ENCODE data around the gene ENO2.
"Not testable (repeated sequence)": the region's sequence is repeated elsewhere in the genome, so short reads cannot be mapped to it uniquely, and the experiment has no call there.

The ENO2 gene

GRCh38 chr12:6868211-6869048 is 46.0 kb upstream of the ENO2 start:
- WGBS (ENCODE audit: extremely low coverage, insufficient coverage, low lambda C conversion rate): no CpG with 5 or more reads among the region's 22 CpGs
- Histone ChIP-seq H3K4me3 (ENCODE audit: low read length) (peak overlapping the region; percentile 93), H2BK15ac (replicated peaks; ENCODE audit: low read depth) (no peak overlapping the region), H3K23ac (ENCODE audit: low read length) (peak overlapping the region; percentile 91), H2BK5ac (ENCODE audit: low read length) (no peak overlapping the region), H3K27me3 (ENCODE audit: insufficient read depth, low read length, poor library complexity) (no peaks in the 10 kb centered on the region), H3K56ac (ENCODE audit: low read length) (peak overlapping the region; percentile 97), H3K4ac (ENCODE audit: low read depth, low read length) (no peak overlapping the region), H3K18ac (ENCODE audit: low read length) (no peak overlapping the region), H3K79me1 (ENCODE audit: low read length) (peaks cover 15% of the 10 kb centered on the region), H4K5ac (ENCODE audit: low read length) (no peak overlapping the region), H2BK120ac (ENCODE audit: low read depth, low read length) (no peak overlapping the region), H3K27ac (ENCODE audit: low read depth, low read length) (peak overlapping the region; percentile 82), H3K79me2 (ENCODE audit: control insufficient read depth, insufficient read depth, low read length) (peaks cover 19% of the 10 kb centered on the region), H3K9ac (ENCODE audit: low read length) (peak overlapping the region; percentile 100), H3K36me3 (ENCODE audit: control insufficient read depth, insufficient read depth, low read length) (peaks cover 7% of the 10 kb centered on the region), H3K4me2 (ENCODE audit: low read length) (peak overlapping the region; percentile 99), H2AK5ac (ENCODE audit: low read length) (no peak overlapping the region), H3K4me1 (ENCODE audit: control insufficient read depth, low read depth, low read length) (peaks cover 5% of the 10 kb centered on the region), H4K8ac (ENCODE audit: low read depth, low read length) (no peak overlapping the region)
- DNase-seq: peak; percentile 53

DNA sequence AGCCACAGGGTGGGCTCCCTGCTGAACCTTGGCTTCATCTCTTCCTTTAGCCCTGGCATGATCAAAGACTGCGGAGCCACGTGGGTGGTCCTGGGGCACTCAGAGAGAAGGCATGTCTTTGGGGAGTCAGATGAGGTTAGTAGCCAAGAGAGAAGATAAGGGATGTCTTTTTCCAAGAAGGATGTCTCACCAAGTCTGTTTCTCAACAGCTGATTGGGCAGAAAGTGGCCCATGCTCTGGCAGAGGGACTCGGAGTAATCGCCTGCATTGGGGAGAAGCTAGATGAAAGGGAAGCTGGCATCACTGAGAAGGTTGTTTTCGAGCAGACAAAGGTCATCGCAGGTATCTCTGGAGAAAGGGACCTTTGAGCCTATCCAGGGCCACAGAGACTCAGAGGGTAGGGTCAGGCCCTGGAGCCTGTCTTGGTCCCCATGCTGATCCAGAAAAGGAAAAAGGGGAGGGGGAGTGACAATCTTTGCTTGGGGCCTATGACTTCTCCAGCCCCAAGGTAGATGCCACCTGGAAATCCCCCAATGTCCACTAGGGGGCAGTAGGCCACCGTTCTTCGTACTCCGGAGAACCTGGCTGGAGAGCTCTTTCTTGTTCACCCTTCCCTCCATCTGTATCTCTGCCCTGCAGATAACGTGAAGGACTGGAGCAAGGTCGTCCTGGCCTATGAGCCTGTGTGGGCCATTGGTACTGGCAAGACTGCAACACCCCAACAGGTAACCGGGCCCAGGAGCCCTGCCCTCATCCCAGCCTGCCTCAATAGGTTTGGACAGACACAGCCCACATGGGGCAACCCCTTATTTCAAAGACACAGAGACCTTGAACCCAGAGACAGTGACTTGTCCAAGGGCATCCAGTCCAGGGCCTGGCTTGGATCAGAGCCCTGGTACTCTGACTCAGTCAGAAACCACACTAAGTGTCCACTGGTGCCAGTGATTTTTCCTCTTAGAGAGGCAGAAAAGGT is 45.0 kb upstream of the ENO2 start:
- no peak overlapping the region for H2BK120ac ChIP-seq (ENCODE audit: low read depth, low read length)
- no peaks in the 10 kb centered on the region for H3K27me3 ChIP-seq (ENCODE audit: insufficient read depth, low read length, poor library complexity)
- H2BK5ac ChIP-seq (ENCODE audit: low read length): no peak overlapping the region
- H3K36me3 ChIP-seq (ENCODE audit: control insufficient read depth, insufficient read depth, low read length): peaks cover 6% of the 10 kb centered on the region
- H4K8ac ChIP-seq (ENCODE audit: low read depth, low read length): no peak overlapping the region
- WGBS (ENCODE audit: extremely low coverage, insufficient coverage, low lambda C conversion rate): no CpG with 5 or more reads among the region's 12 CpGs
- H3K79me2 ChIP-seq (ENCODE audit: control insufficient read depth, insufficient read depth, low read length): peaks cover 19% of the 10 kb centered on the region
- H2BK15ac ChIP-seq (replicated peaks; ENCODE audit: low read depth): no peak overlapping the region
- peak overlapping the region; percentile 97 for H3K56ac ChIP-seq (ENCODE audit: low read length)
- H3K4me2 ChIP-seq (ENCODE audit: low read length): peak overlapping the region; percentile 99
- H3K4me3 ChIP-seq (ENCODE audit: low read length): peak overlapping the region; percentile 93
- H3K4me1 ChIP-seq (ENCODE audit: control insufficient read depth, low read depth, low read length): peaks cover 5% of the 10 kb centered on the region
- H4K5ac ChIP-seq (ENCODE audit: low read length): no peak overlapping the region
- no peak overlapping the region for H3K23ac ChIP-seq (ENCODE audit: low read length)
- H2AK5ac ChIP-seq (ENCODE audit: low read length): no peak overlapping the region
- peak; percentile 97 for DNase-seq
- peaks cover 15% of the 10 kb centered on the region for H3K79me1 ChIP-seq (ENCODE audit: low read length)
- peak overlapping the region; percentile 100 for H3K9ac ChIP-seq (ENCODE audit: low read length)
- H3K18ac ChIP-seq (ENCODE audit: low read length): no peak overlapping the region
- H3K27ac ChIP-seq (ENCODE audit: low read depth, low read length): no peak overlapping the region
- no peak overlapping the region for H3K4ac ChIP-seq (ENCODE audit: low read depth, low read length)

DNA sequence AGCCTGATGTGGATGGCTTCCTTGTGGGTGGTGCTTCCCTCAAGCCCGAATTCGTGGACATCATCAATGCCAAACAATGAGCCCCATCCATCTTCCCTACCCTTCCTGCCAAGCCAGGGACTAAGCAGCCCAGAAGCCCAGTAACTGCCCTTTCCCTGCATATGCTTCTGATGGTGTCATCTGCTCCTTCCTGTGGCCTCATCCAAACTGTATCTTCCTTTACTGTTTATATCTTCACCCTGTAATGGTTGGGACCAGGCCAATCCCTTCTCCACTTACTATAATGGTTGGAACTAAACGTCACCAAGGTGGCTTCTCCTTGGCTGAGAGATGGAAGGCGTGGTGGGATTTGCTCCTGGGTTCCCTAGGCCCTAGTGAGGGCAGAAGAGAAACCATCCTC is 44.1 kb upstream of the ENO2 start:
- Histone ChIP-seq H3K79me1 (ENCODE audit: low read length) (peaks cover 16% of the 10 kb centered on the region), H3K79me2 (ENCODE audit: control insufficient read depth, insufficient read depth, low read length) (peaks cover 19% of the 10 kb centered on the region)
- H2BK5ac ChIP-seq (ENCODE audit: low read length); H3K4me2 ChIP-seq (ENCODE audit: low read length); H2AK5ac ChIP-seq (ENCODE audit: low read length); H3K4me3 ChIP-seq (ENCODE audit: low read length); H3K36me3 ChIP-seq (ENCODE audit: control insufficient read depth, insufficient read depth, low read length); H3K27me3 ChIP-seq (ENCODE audit: insufficient read depth, low read length, poor library complexity); H3K4ac ChIP-seq (ENCODE audit: low read depth, low read length); H3K27ac ChIP-seq (ENCODE audit: low read depth, low read length); H2BK120ac ChIP-seq (ENCODE audit: low read depth, low read length); H3K18ac ChIP-seq (ENCODE audit: low read length); H3K9ac ChIP-seq (ENCODE audit: low read length); H3K4me1 ChIP-seq (ENCODE audit: control insufficient read depth, low read depth, low read length); H2BK15ac ChIP-seq (replicated peaks; ENCODE audit: low read depth); H3K23ac ChIP-seq (ENCODE audit: low read length); H4K8ac ChIP-seq (ENCODE audit: low read depth, low read length); DNase-seq; H4K5ac ChIP-seq (ENCODE audit: low read length); H3K56ac ChIP-seq (ENCODE audit: low read length): not testable (repeated sequence)
- WGBS (ENCODE audit: extremely low coverage, insufficient coverage, low lambda C conversion rate): no CpG with 5 or more reads among the region's 4 CpGs

- Histone ChIP-seq H3K18ac (ENCODE audit: low read length) (no peak overlapping the region), H3K27me3 (ENCODE audit: insufficient read depth, low read length, poor library complexity) (no peaks in the 10 kb centered on the region), H3K4me3 (ENCODE audit: low read length) (peak overlapping the region; percentile 72), H3K36me3 (ENCODE audit: control insufficient read depth, insufficient read depth, low read length) (peaks cover 6% of the 10 kb centered on the region), H2BK120ac (ENCODE audit: low read depth, low read length) (no peak overlapping the region), H4K8ac (ENCODE audit: low read depth, low read length) (no peak overlapping the region), H3K4me2 (ENCODE audit: low read length) (peak overlapping the region; percentile 55), H4K5ac (ENCODE audit: low read length) (no peak overlapping the region), H3K9ac (ENCODE audit: low read length) (peak overlapping the region; percentile 98), H2BK5ac (ENCODE audit: low read length) (peak overlapping the region; percentile 43), H3K79me2 (ENCODE audit: control insufficient read depth, insufficient read depth, low read length) (peaks cover 19% of the 10 kb centered on the region), H2AK5ac (ENCODE audit: low read length) (no peak overlapping the region), H3K27ac (ENCODE audit: low read depth, low read length) (no peak overlapping the region), H3K23ac (ENCODE audit: low read length) (no peak overlapping the region), H3K4me1 (ENCODE audit: control insufficient read depth, low read depth, low read length) (peaks cover 5% of the 10 kb centered on the region), H2BK15ac (replicated peaks; ENCODE audit: low read depth) (no peak overlapping the region), H3K79me1 (ENCODE audit: low read length) (peaks cover 16% of the 10 kb centered on the region), H3K4ac (ENCODE audit: low read depth, low read length) (no peak overlapping the region), H3K56ac (ENCODE audit: low read length) (peak overlapping the region; percentile 94)
- peak; percentile 53 for DNase-seq
- no CpG with 5 or more reads among the region's 12 CpGs for WGBS (ENCODE audit: extremely low coverage, insufficient coverage, low lambda C conversion rate)
Measured at GRCh38 chr12:6871052-6871957, 43.1 kb upstream of the ENO2 start.
